Measurements from ENCODE around the gene LBP.

Gene LBP

GRCh38 chr20:38421915-38422314 lies 75.6 kb downstream of the LBP start:
- Histone ChIP-seq H3K4me3 (ENCODE audit: low read length) (no peak overlapping the region), H3K79me2 (ENCODE audit: low read length) (peaks cover 60% of the 10 kb centered on the region), H3K9me3 (replicated peaks; ENCODE audit: insufficient read depth, low read length) (no peaks in the 10 kb centered on the region), H3F3A (ENCODE audit: insufficient read depth, low read length) (peaks cover 49% of the 10 kb centered on the region), H3K27me3 (replicated peaks; ENCODE audit: insufficient read depth, low read length) (no peaks in the 10 kb centered on the region), H3K4me2 (ENCODE audit: low read depth, low read length) (no peak overlapping the region), H3K4me1 (ENCODE audit: low read length) (no peaks in the 10 kb centered on the region), H3K9ac (ENCODE audit: low read length) (no peak overlapping the region), H2AFZ (ENCODE audit: low read length) (no peak overlapping the region), H3K27ac (ENCODE audit: low read length) (no peak overlapping the region), H3K9me2 (replicated peaks; ENCODE audit: insufficient read depth, low read length) (no peaks in the 10 kb centered on the region), H4K20me1 (ENCODE audit: insufficient read depth, low read length) (peaks cover 65% of the 10 kb centered on the region), H3K36me3 (replicated peaks; ENCODE audit: insufficient read depth, low read length) (peaks cover 45% of the 10 kb centered on the region)
- TF ChIP-seq EZH2phosphoT487 (IDR thresholded peaks at IDR 0.05; ENCODE audit: low read length) (no peak), CTCF (IDR thresholded peaks at IDR 0.05; ENCODE audit: low read length) (no peak), EZH2 (optimal IDR thresholded peaks at IDR 0.05; ENCODE audit: low read depth, low read length) (no peak)
- no peak for DNase-seq

- no peak for DNase-seq
- Histone ChIP-seq H3K9me3 (replicated peaks; ENCODE audit: insufficient read depth, low read length) (no peaks in the 10 kb centered on the region), H3K27me3 (replicated peaks; ENCODE audit: insufficient read depth, low read length) (no peaks in the 10 kb centered on the region), H3K9me2 (replicated peaks; ENCODE audit: insufficient read depth, low read length) (no peaks in the 10 kb centered on the region), H3K27ac (ENCODE audit: low read length) (no peak overlapping the region), H3K79me2 (ENCODE audit: low read length) (peaks cover 76% of the 10 kb centered on the region), H4K20me1 (ENCODE audit: insufficient read depth, low read length) (peaks cover 74% of the 10 kb centered on the region), H3K4me1 (ENCODE audit: low read length) (no peaks in the 10 kb centered on the region), H3K4me2 (ENCODE audit: low read depth, low read length) (no peak overlapping the region), H3K4me3 (ENCODE audit: low read length) (no peak overlapping the region), H2AFZ (ENCODE audit: low read length) (no peak overlapping the region), H3F3A (ENCODE audit: insufficient read depth, low read length) (peaks cover 38% of the 10 kb centered on the region; the same call in 1 of the 2 replicates), H3K36me3 (replicated peaks; ENCODE audit: insufficient read depth, low read length) (peaks cover 60% of the 10 kb centered on the region), H3K9ac (ENCODE audit: low read length) (no peak overlapping the region)
- TF ChIP-seq EZH2phosphoT487 (IDR thresholded peaks at IDR 0.05; ENCODE audit: low read length), result no peak
Measured at GRCh38 chr20:38423541-38423940, 77.3 kb downstream of the LBP start.

- peaks cover 82% of the 10 kb centered on the region for H4K20me1 ChIP-seq (ENCODE audit: insufficient read depth, low read length)
- H3K36me3 ChIP-seq (replicated peaks; ENCODE audit: insufficient read depth, low read length), result peaks cover 66% of the 10 kb centered on the region
- no peaks in the 10 kb centered on the region for H3K4me1 ChIP-seq (ENCODE audit: low read length)
- TF ChIP-seq EZH2phosphoT487 (IDR thresholded peaks at IDR 0.05; ENCODE audit: low read length), result no peak
- peaks cover 32% of the 10 kb centered on the region; the same call in 1 of the 2 replicates for H3F3A ChIP-seq (ENCODE audit: insufficient read depth, low read length)
- H3K27me3 ChIP-seq (replicated peaks; ENCODE audit: insufficient read depth, low read length), result no peaks in the 10 kb centered on the region
- H3K9ac ChIP-seq (ENCODE audit: low read length), result no peak overlapping the region
- no peaks in the 10 kb centered on the region for H3K9me3 ChIP-seq (replicated peaks; ENCODE audit: insufficient read depth, low read length)
- H3K79me2 ChIP-seq (ENCODE audit: low read length), result peaks cover 85% of the 10 kb centered on the region
- DNase-seq, result no peak
- H3K27ac ChIP-seq (ENCODE audit: low read length), result no peak overlapping the region
- no peaks in the 10 kb centered on the region for H3K9me2 ChIP-seq (replicated peaks; ENCODE audit: insufficient read depth, low read length)
- no peak overlapping the region for H3K4me2 ChIP-seq (ENCODE audit: low read depth, low read length)
- H3K4me3 ChIP-seq (ENCODE audit: low read length), result no peak overlapping the region
- no peak overlapping the region for H2AFZ ChIP-seq (ENCODE audit: low read length)
Measured at GRCh38 chr20:38424401-38424800, 78.1 kb downstream of the LBP start.

- H3K27me3 ChIP-seq (replicated peaks; ENCODE audit: insufficient read depth, low read length), result no peaks in the 10 kb centered on the region
- H3F3A ChIP-seq (ENCODE audit: insufficient read depth, low read length), result peaks cover 13% of the 10 kb centered on the region; the same call in 1 of the 2 replicates
- peaks cover 84% of the 10 kb centered on the region for H4K20me1 ChIP-seq (ENCODE audit: insufficient read depth, low read length)
- no peak overlapping the region for H3K9ac ChIP-seq (ENCODE audit: low read length)
- H3K27ac ChIP-seq (ENCODE audit: low read length), result no peak overlapping the region
- no peak for DNase-seq
- H3K4me2 ChIP-seq (ENCODE audit: low read depth, low read length), result no peak overlapping the region
- H3K36me3 ChIP-seq (replicated peaks; ENCODE audit: insufficient read depth, low read length), result peaks cover 61% of the 10 kb centered on the region
- H2AFZ ChIP-seq (ENCODE audit: low read length), result no peak overlapping the region
- no peaks in the 10 kb centered on the region for H3K9me3 ChIP-seq (replicated peaks; ENCODE audit: insufficient read depth, low read length)
- peaks cover 99% of the 10 kb centered on the region for H3K79me2 ChIP-seq (ENCODE audit: low read length)
- no peak overlapping the region for H3K4me3 ChIP-seq (ENCODE audit: low read length)
- H3K4me1 ChIP-seq (ENCODE audit: low read length), result 0 out of 2 replicates have a peak, but pooled peaks cover 3% of the 10 kb centered on the region
- H3K9me2 ChIP-seq (replicated peaks; ENCODE audit: insufficient read depth, low read length), result no peaks in the 10 kb centered on the region
- TF ChIP-seq EZH2phosphoT487 (IDR thresholded peaks at IDR 0.05; ENCODE audit: low read length), result no peak
- TF ChIP-seq EZH2 (optimal IDR thresholded peaks at IDR 0.05; ENCODE audit: low read depth, low read length), result no peak
- TF ChIP-seq CTCF (IDR thresholded peaks at IDR 0.05; ENCODE audit: low read length), result no peak
Measured at GRCh38 chr20:38426006-38426897, 80.0 kb downstream of the LBP start.

All from MM.1S (cell line).